Endodermal cell (in vitro differentiated cells): ENCODE results near the gene SRRM1. TPM values are rescaled to one million over a fixed set of nuclear protein-coding genes. Genes with fewer than 3 reads are reported as not detected.

Experiments used
- DNase-seq: peaks from one replicate; pipeline ENCODE4 v3.0.0-alpha.2; 2017
- H3K27ac ChIP-seq: 2 replicates; pipeline ENCODE4 v1.5.1; 2013; ENCODE audit warnings: mild to moderate bottlenecking, low read depth, low read length, moderate library complexity
- H3K27me3 ChIP-seq: 2 replicates; pipeline ENCODE4 v1.6.1; 2013; ENCODE audit warnings: mild to moderate bottlenecking, low read length, moderate library complexity; ENCODE audit not compliant: insufficient read depth, control insufficient read depth, poor library complexity, severe bottlenecking
- H3K36me3 ChIP-seq: 2 replicates; pipeline ENCODE4 v1.7.0; 2013; ENCODE audit warnings: mild to moderate bottlenecking, low read length, moderate library complexity; ENCODE audit not compliant: control insufficient read depth, insufficient read depth
- H3K4me1 ChIP-seq: one replicate; pipeline ENCODE4 v1.7.0; 2013; ENCODE audit warnings: low read length; ENCODE audit not compliant: control insufficient read depth, insufficient read depth
- H3K4me3 ChIP-seq: 2 replicates; pipeline ENCODE4 v1.5.1; 2013; ENCODE audit warnings: mild to moderate bottlenecking, low read length, moderate library complexity
- H3K9ac ChIP-seq: 2 replicates; pipeline ENCODE4 v1.6.1; 2013; ENCODE audit warnings: mild to moderate bottlenecking, low read length, moderate library complexity; ENCODE audit not compliant: poor library complexity, severe bottlenecking; ENCODE audit errors: extremely low read depth
- H3K9me3 ChIP-seq: 2 replicates; pipeline ENCODE4 v1.6.1; 2013; ENCODE audit warnings: mild to moderate bottlenecking, low read length, moderate library complexity; ENCODE audit not compliant: control insufficient read depth
- H3K27ac Mint-ChIP-seq: 2 replicates; pipeline ENCODE4 v1.8.0; 2020; ENCODE audit warnings: mixed read lengths
- H3K27me3 Mint-ChIP-seq: 2 replicates; pipeline ENCODE4 v1.8.0; 2021; ENCODE audit warnings: mild to moderate bottlenecking, mixed read lengths; ENCODE audit not compliant: insufficient read depth
- H3K36me3 Mint-ChIP-seq: 2 replicates; pipeline ENCODE4 v1.8.0; 2020; ENCODE audit warnings: low read depth, mixed read lengths
- H3K4me1 Mint-ChIP-seq: 2 replicates; pipeline ENCODE4 v1.8.0; 2020; ENCODE audit warnings: mixed read lengths
- H3K4me3 Mint-ChIP-seq: 2 replicates; pipeline ENCODE4 v1.8.0; 2020; ENCODE audit warnings: mild to moderate bottlenecking, moderate library complexity, mixed read lengths
- H3K9me3 Mint-ChIP-seq: 2 replicates; pipeline ENCODE4 v1.8.0; 2020; ENCODE audit warnings: mild to moderate bottlenecking, mixed read lengths
- CTCF ChIP-seq: fragments of 200-600 bp; sonication (generic); conservative IDR thresholded peaks from 2 replicates; pipeline ENCODE4 v1.5.0; 2021; ENCODE audit warnings: antibody characterized with exemption, mild to moderate bottlenecking
- WGBS, 2 experiments: methylation state at CpG; one replicate each; pipeline versions ENCODE4 v1.1.5 to v1.1.7; 2013; ENCODE audit warnings: missing lambda C conversion rate in 2 of 2, mixed read lengths in 1 of 2; ENCODE audit not compliant: insufficient coverage in 1 of 2, insufficient read length in 1 of 2; 5-methylcytosine and 5-hydroxymethylcytosine counted together
- total RNA-seq, 2 donors: library from RNA; stranded (reverse); fragmentation: NEBNext Ultra II Directional in 1 of 2; extraction: Animal tissue kit (Norgen Biotek cat#: 25700) in 1 of 2; gene quantifications; 2 replicates in 1 of 2; 3 replicates in 1 of 2; pipeline ENCODE4 v1.2.1, GENCODE V29; 2021

Gene SRRM1
- total RNA-seq, 2 donors from 2014 or later: 233 to 293 TPM

GRCh38 chr1:24619376-24619775, 23.7 kb upstream of the SRRM1 start:
- no peak overlapping the region for H3K4me3 Mint-ChIP-seq
- no peak overlapping the region for H3K27ac Mint-ChIP-seq

GRCh38 chr1:24620678-24621077, 22.4 kb upstream of the SRRM1 start:
- Mint-ChIP-seq H3K27me3 (no peaks in the 10 kb centered on the region), H3K27ac (no peak overlapping the region), H3K4me3 (no peak overlapping the region), H3K9me3 (peaks cover 5% of the 10 kb centered on the region), H3K4me1 (no peaks in the 10 kb centered on the region), H3K36me3 (no peaks in the 10 kb centered on the region)
- Histone ChIP-seq H3K9me3 (no peaks in the 10 kb centered on the region), H3K27me3 (no peaks in the 10 kb centered on the region), H3K27ac (no peak overlapping the region), H3K4me3 (no peak overlapping the region), H3K4me1 (no peaks in the 10 kb centered on the region), H3K9ac (no peak overlapping the region), H3K36me3 (no peaks in the 10 kb centered on the region)
- no peak for DNase-seq
- TF ChIP-seq CTCF: no peak
- 92 to 93% methylated on average over 5 of the region's 5 CpGs for WGBS, 2 experiments

More at GRCh38 chr1:24619376-24619775, 23.7 kb upstream of the SRRM1 start:
- Histone ChIP-seq H3K36me3 (no peaks in the 10 kb centered on the region), H3K9ac (no peak overlapping the region), H3K27ac (no peak overlapping the region), H3K27me3 (no peaks in the 10 kb centered on the region), H3K9me3 (no peaks in the 10 kb centered on the region), H3K4me3 (no peak overlapping the region), H3K4me1 (no peaks in the 10 kb centered on the region)
- H3K4me1 Mint-ChIP-seq: no peaks in the 10 kb centered on the region
- no peaks in the 10 kb centered on the region for H3K27me3 Mint-ChIP-seq
- no peak for DNase-seq
- TF ChIP-seq CTCF: no peak
- no peaks in the 10 kb centered on the region for H3K36me3 Mint-ChIP-seq
- no peaks in the 10 kb centered on the region for H3K9me3 Mint-ChIP-seq
- 86 to 89% methylated on average over 4 to 5 of the region's 5 CpGs for WGBS, 2 experiments

GRCh38 chr1:24621121-24621520, 22.0 kb upstream of the SRRM1 start:
- no peaks in the 10 kb centered on the region for H3K9me3 ChIP-seq
- no peaks in the 10 kb centered on the region for H3K4me1 ChIP-seq
- Mint-ChIP-seq H3K9me3 (peaks cover 5% of the 10 kb centered on the region), H3K36me3 (no peaks in the 10 kb centered on the region), H3K4me3 (no peak overlapping the region), H3K27me3 (peaks cover 2% of the 10 kb centered on the region), H3K4me1 (no peaks in the 10 kb centered on the region), H3K27ac (no peak overlapping the region)
- no peak for DNase-seq
- H3K4me3 ChIP-seq: no peak overlapping the region
- H3K36me3 ChIP-seq: no peaks in the 10 kb centered on the region
- no peak for TF ChIP-seq CTCF
- no peak overlapping the region for H3K27ac ChIP-seq
- 80 to 90% methylated on average over 4 to 5 of the region's 5 CpGs for WGBS, 2 experiments
- H3K9ac ChIP-seq: no peak overlapping the region
- H3K27me3 ChIP-seq: no peaks in the 10 kb centered on the region
